ENCODE results near the gene FKBP7.
A peak's percentile ranks its signal among the peaks of the same experiment; 100 is the strongest.
"Not testable (repeated sequence)": the region's sequence is repeated elsewhere in the genome, so short reads cannot be mapped to it uniquely, and the experiment has no call there.

Gene FKBP7

GRCh38 chr2:178478439-178479274 is at the start of gene FKBP7:
FKBP7 (minus strand) TSS chr2:178478600; CDS start chr2:178478499, 101 bp downstream.
- peak; percentile 79 for TF ChIP-seq CTCF (IDR thresholded peaks at IDR 0.05; ENCODE audit: extremely low read depth, missing control alignments)

GRCh38 chr2:178527592-178527991 is 49.2 kb upstream of the FKBP7 start:
- TF ChIP-seq CTCF (IDR thresholded peaks at IDR 0.05; ENCODE audit: extremely low read depth, missing control alignments): no peak
- no peak for DNase-seq (ENCODE audit: low spot score)

More at GRCh38 chr2:178478439-178479274, at the start of gene FKBP7:
- DNase-seq (ENCODE audit: low spot score): peak; percentile 85

GRCh38 chr2:178526256-178526655 is 47.9 kb upstream of the FKBP7 start:
- TF ChIP-seq CTCF (IDR thresholded peaks at IDR 0.05; ENCODE audit: extremely low read depth, missing control alignments): no peak
- DNase-seq (ENCODE audit: low spot score): no peak

- not testable (repeated sequence) for DNase-seq (ENCODE audit: low spot score)
Observed at GRCh38 chr2:178525460-178525859, 47.1 kb upstream of the FKBP7 start.

- not testable (repeated sequence) for DNase-seq (ENCODE audit: low spot score)
Observed at GRCh38 chr2:178525010-178525409, 46.6 kb upstream of the FKBP7 start.

GRCh38 chr2:178523596-178524134 is 45.3 kb upstream of the FKBP7 start:
- DNase-seq (ENCODE audit: low spot score): no peak
- TF ChIP-seq CTCF (IDR thresholded peaks at IDR 0.05; ENCODE audit: extremely low read depth, missing control alignments): no peak

GRCh38 chr2:178522950-178523595 is 44.7 kb upstream of the FKBP7 start:
- DNase-seq (ENCODE audit: low spot score): peak; percentile 77
- TF ChIP-seq CTCF (IDR thresholded peaks at IDR 0.05; ENCODE audit: extremely low read depth, missing control alignments): peak; percentile 66

- no peak for TF ChIP-seq CTCF (IDR thresholded peaks at IDR 0.05; ENCODE audit: extremely low read depth, missing control alignments)
- no peak for DNase-seq (ENCODE audit: low spot score)
Observed at GRCh38 chr2:178521304-178522150, 43.1 kb upstream of the FKBP7 start.

All from GM20000 (cell line).